ENCODE results near the gene KCNQ5.

Gene KCNQ5

GRCh38 chr6:73079611-73079955 is 457.7 kb downstream of the KCNQ5 start:
- H3K4me3 ChIP-seq (ENCODE audit: low read length), result no peak overlapping the region

GRCh38 chr6:73079978-73080377 is 458.1 kb downstream of the KCNQ5 start:
- Histone ChIP-seq H3K79me2 (ENCODE audit: control insufficient read depth, low read length) (no peaks in the 10 kb centered on the region), H3K4me3 (ENCODE audit: low read length) (no peak overlapping the region), H3K27ac (ENCODE audit: low read depth, low read length) (no peak overlapping the region), H3K4me1 (ENCODE audit: control insufficient read depth, low read length) (peaks cover 16% of the 10 kb centered on the region), H4K20me1 (ENCODE audit: control insufficient read depth, insufficient read depth, low read depth, low read length) (no peaks in the 10 kb centered on the region), H3K27me3 (ENCODE audit: control insufficient read depth, low read length) (no peaks in the 10 kb centered on the region), H3F3A (ENCODE audit: control insufficient read depth, insufficient read depth) (no peaks in the 10 kb centered on the region), H3K4me2 (ENCODE audit: low read length) (no peak overlapping the region), H3K9me3 (ENCODE audit: control insufficient read depth, insufficient read depth, low read length) (no peaks in the 10 kb centered on the region), H3K9me2 (replicated peaks; ENCODE audit: control insufficient read depth, low read length) (no peaks in the 10 kb centered on the region), H3K36me3 (ENCODE audit: control insufficient read depth, low read length) (peaks cover 14% of the 10 kb centered on the region; the same call in 1 of the 2 replicates)
- no peak for TF ChIP-seq EZH2phosphoT487 (IDR thresholded peaks at IDR 0.05; ENCODE audit: borderline replicate concordance, low read length)
- no peak for TF ChIP-seq CTCF (IDR thresholded peaks at IDR 0.05; ENCODE audit: low read depth, low read length, poor library complexity, severe bottlenecking)

More at GRCh38 chr6:73079611-73079955, 457.7 kb downstream of the KCNQ5 start:
- H3K27me3 ChIP-seq (ENCODE audit: control insufficient read depth, low read length), result no peaks in the 10 kb centered on the region
- no peak overlapping the region for H3K27ac ChIP-seq (ENCODE audit: low read depth, low read length)
- no peaks in the 10 kb centered on the region for H3K79me2 ChIP-seq (ENCODE audit: control insufficient read depth, low read length)
- TF ChIP-seq EZH2phosphoT487 (IDR thresholded peaks at IDR 0.05; ENCODE audit: borderline replicate concordance, low read length) (no peak), CTCF (IDR thresholded peaks at IDR 0.05; ENCODE audit: low read depth, low read length, poor library complexity, severe bottlenecking) (no peak)
- no peaks in the 10 kb centered on the region for H4K20me1 ChIP-seq (ENCODE audit: control insufficient read depth, insufficient read depth, low read depth, low read length)
- no peak overlapping the region for H3K4me2 ChIP-seq (ENCODE audit: low read length)
- H3K9me3 ChIP-seq (ENCODE audit: control insufficient read depth, insufficient read depth, low read length), result no peaks in the 10 kb centered on the region
- no peaks in the 10 kb centered on the region for H3K9me2 ChIP-seq (replicated peaks; ENCODE audit: control insufficient read depth, low read length)
- peaks cover 16% of the 10 kb centered on the region for H3K4me1 ChIP-seq (ENCODE audit: control insufficient read depth, low read length)
- H3K36me3 ChIP-seq (ENCODE audit: control insufficient read depth, low read length), result peaks cover 14% of the 10 kb centered on the region; the same call in 1 of the 2 replicates
- no peaks in the 10 kb centered on the region for H3F3A ChIP-seq (ENCODE audit: control insufficient read depth, insufficient read depth)

GRCh38 chr6:73081955-73082354 is 460.1 kb downstream of the KCNQ5 start:
- Histone ChIP-seq H3K4me2 (ENCODE audit: low read length) (no peak overlapping the region), H3K4me1 (ENCODE audit: control insufficient read depth, low read length) (peaks cover under 1% of the 10 kb centered on the region), H3K9me3 (ENCODE audit: control insufficient read depth, insufficient read depth, low read length) (no peaks in the 10 kb centered on the region), H3F3A (ENCODE audit: control insufficient read depth, insufficient read depth) (no peaks in the 10 kb centered on the region), H3K27ac (ENCODE audit: low read depth, low read length) (no peak overlapping the region), H3K27me3 (ENCODE audit: control insufficient read depth, low read length) (no peaks in the 10 kb centered on the region), H4K20me1 (ENCODE audit: control insufficient read depth, insufficient read depth, low read depth, low read length) (no peaks in the 10 kb centered on the region), H3K9me2 (replicated peaks; ENCODE audit: control insufficient read depth, low read length) (no peaks in the 10 kb centered on the region), H3K79me2 (ENCODE audit: control insufficient read depth, low read length) (no peaks in the 10 kb centered on the region), H3K36me3 (ENCODE audit: control insufficient read depth, low read length) (peaks cover 13% of the 10 kb centered on the region; the same call in 1 of the 2 replicates), H3K4me3 (ENCODE audit: low read length) (no peak overlapping the region)
- TF ChIP-seq CTCF (IDR thresholded peaks at IDR 0.05; ENCODE audit: low read depth, low read length, poor library complexity, severe bottlenecking) (no peak), EZH2phosphoT487 (IDR thresholded peaks at IDR 0.05; ENCODE audit: borderline replicate concordance, low read length) (no peak)

All from DOHH2 (cell line).